A673 (cell line): ENCODE measurements around the gene CFAP100.

Experiments
- CTCF ChIP-seq: fragments of 300-800, 200-600 bp; sonication (generic); conservative IDR thresholded peaks from 2 replicates; pipeline ENCODE4 v1.5.1; 2017; ENCODE audit warnings: low read depth, mild to moderate bottlenecking, antibody characterized with exemption, low read length, moderate library complexity, mixed read lengths
- EZH2 ChIP-seq: fragments of 200-600 bp; sonication (generic); IDR thresholded peaks from 2 replicates; pipeline ENCODE4 v1.6.1; 2017; ENCODE audit warnings: borderline replicate concordance, low read depth, mild to moderate bottlenecking, mixed read lengths, antibody characterized with exemption, low read length; ENCODE audit not compliant: poor library complexity, severe bottlenecking

DNA sequence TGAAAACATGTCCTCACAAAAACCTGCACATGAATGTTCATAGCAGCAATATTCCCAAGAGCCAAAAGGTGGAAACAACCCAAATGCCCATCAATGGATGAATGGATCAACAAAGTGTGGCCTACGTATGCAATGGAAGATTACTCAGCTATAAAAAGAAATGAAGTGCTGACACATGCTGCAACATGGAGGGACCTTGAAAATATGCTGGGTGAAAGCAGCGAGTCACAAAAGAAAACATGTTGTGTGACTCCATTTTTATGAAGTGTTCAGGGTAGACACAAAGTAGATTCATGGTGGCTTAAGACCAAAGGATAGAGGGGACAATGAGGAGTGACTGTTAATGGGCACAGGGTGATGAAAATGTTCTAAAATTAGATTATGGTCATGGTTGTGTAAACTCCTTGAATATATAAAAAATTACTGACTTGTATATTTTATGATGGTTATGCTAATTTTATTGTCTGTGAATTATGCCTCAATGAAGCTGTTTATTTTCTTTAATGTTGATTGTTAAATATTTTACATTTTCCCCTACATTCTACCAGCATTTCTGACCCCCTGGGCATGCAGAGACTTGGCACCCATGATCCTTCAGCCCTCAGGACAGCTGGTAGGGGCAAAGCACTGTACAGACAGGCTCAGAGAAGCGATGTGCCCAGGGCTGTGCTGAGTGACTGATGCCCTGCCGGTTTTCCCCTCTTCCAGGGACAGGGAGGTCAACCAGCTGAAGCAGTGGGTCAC lies 37.8 kb downstream of the CFAP100 start:
- TF ChIP-seq EZH2 (no peak), CTCF (no peak)
